K562 (cell line): Measurements from ENCODE around the gene STAM2. TPM values are rescaled to one million over a fixed set of nuclear protein-coding genes. Genes with fewer than 3 reads are reported as not detected.
A peak's percentile ranks its signal among the peaks of the same experiment; 100 is the strongest.

ENCODE experiments used
- ATF7 ChIP-seq: fragments of 450-650 bp; IDR thresholded peaks from 2 replicates; pipeline ENCODE4 v1.7.1; 2014; ENCODE audit warnings: mild to moderate bottlenecking, moderate library complexity
- EP400 ChIP-seq: fragments of 450-650 bp; IDR thresholded peaks from 2 replicates; pipeline ENCODE4 v1.6.1; 2017; ENCODE audit warnings: antibody characterized with exemption, mild to moderate bottlenecking, moderate library complexity
- FOXK1 ChIP-seq: sonication (generic); formaldehyde crosslinking; IDR thresholded peaks from 2 replicates; pipeline ENCODE4 v1.8.0; 2022; ENCODE audit warnings: missing genetic modification reagents, mild to moderate bottlenecking, borderline replicate concordance
- MED1 ChIP-seq: sonication (generic); formaldehyde crosslinking; IDR thresholded peaks from 2 replicates; pipeline ENCODE4 v1.8.1; 2023; ENCODE audit warnings: missing genetic modification reagents, borderline replicate concordance
- NFIC ChIP-seq: fragments of 450-650 bp; IDR thresholded peaks from 2 replicates; pipeline ENCODE4 v1.6.1; 2017; ENCODE audit warnings: mild to moderate bottlenecking, inconsistent platforms
- NR2C1 ChIP-seq, 2 experiments: fragments of 450-650 bp; IDR thresholded peaks; 2 replicates each; pipeline ENCODE4 v1.6.1; 2017; ENCODE audit warnings: mild to moderate bottlenecking in 2 of 2, antibody characterized with exemption in 1 of 2, inconsistent platforms in 1 of 2, missing compliant biosample characterization in 1 of 2, missing genetic modification characterization in 1 of 2
- PBX2 ChIP-seq, 2 experiments: IDR thresholded peaks in 1 of 2; conservative IDR thresholded peaks in 1 of 2; 2 replicates each; pipeline ENCODE4 v1.6.1; 2016; ENCODE audit warnings: low read depth in 2 of 2, mild to moderate bottlenecking in 1 of 2, missing compliant biosample characterization in 1 of 2, missing genetic modification characterization in 1 of 2, moderate library complexity in 1 of 2
- PTBP1 ChIP-seq: fragments of 200-400 bp; formaldehyde crosslinking; IDR thresholded peaks from 2 replicates; pipeline ENCODE4 v1.6.1; 2017; ENCODE audit warnings: low read depth, low read length
- RBBP5 ChIP-seq: fragments of 200-600 bp; sonication (generic); IDR thresholded peaks from 2 replicates; pipeline ENCODE4 v1.6.1; 2012; ENCODE audit warnings: borderline replicate concordance, mild to moderate bottlenecking, low read length, control low read depth, inconsistent platforms; ENCODE audit not compliant: insufficient read depth, poor library complexity, severe bottlenecking
- SP2 ChIP-seq: IDR thresholded peaks from 2 replicates; pipeline ENCODE4 v1.6.1; 2011; ENCODE audit warnings: mild to moderate bottlenecking, low read depth, low read length, moderate library complexity; ENCODE audit not compliant: poor library complexity, severe bottlenecking; ENCODE audit errors: extremely low read depth
- SRSF7 ChIP-seq: fragments of 200-400 bp; formaldehyde crosslinking; optimal IDR thresholded peaks from 2 replicates; pipeline ENCODE3; 2017; ENCODE audit warnings: mild to moderate bottlenecking, low read depth, low read length
- STAT6 ChIP-seq: sonication (generic); formaldehyde crosslinking; IDR thresholded peaks from 2 replicates; pipeline ENCODE4 v1.8.1; 2023; ENCODE audit warnings: mild to moderate bottlenecking, missing genetic modification reagents
- TEAD2 ChIP-seq: fragments of 450-650 bp; IDR thresholded peaks from 2 replicates; pipeline ENCODE4 v1.6.1; 2016; ENCODE audit warnings: missing genetic modification characterization, control low read depth, missing compliant biosample characterization
- ZBTB7A ChIP-seq: IDR thresholded peaks from 2 replicates; pipeline ENCODE4 v1.6.1; 2011; ENCODE audit warnings: low read depth, mild to moderate bottlenecking, low read length, moderate library complexity, borderline replicate concordance; ENCODE audit not compliant: control insufficient read depth
- ZNF644 ChIP-seq: fragments of 200-800 bp; sonication (Bioruptor generic); IDR thresholded peaks from 2 replicates; pipeline ENCODE4 v1.6.1; 2016; ENCODE audit warnings: low read depth, missing genetic modification characterization, missing compliant biosample characterization
- polyA plus RNA-seq, 8 experiments: library from polyadenylated mRNA; depleted of rRNA in 4 of 8; stranded (reverse) in 5 of 8; unstranded in 3 of 8; fragments of >200 nt; fragmentation: Nextera tagmentation in 2 of 8; fragmentation: Illumina TruSeq in 1 of 8; extraction: Ambion mirVana in 2 of 8; extraction: Trizol in 1 of 8; gene quantifications; 2 replicates each; pipeline versions ENCODE4 v1.2.1 to v1.2.3, GENCODE V29; 2011 to 2014; ENCODE audit warnings: inconsistent platforms in 1 of 8, missing spikeins in 1 of 8
- total RNA-seq, 7 experiments: library from RNA; depleted of rRNA in 6 of 7; stranded (reverse); fragments of >200 nt in 6 of 7; fragmentation: Illumina TruSeq in 2 of 7; extraction: Trizol in 2 of 7; gene quantifications; 2 replicates each; pipeline versions ENCODE4 v1.2.1 to v1.2.3, GENCODE V29; 2011 to 2021; ENCODE audit warnings: low replicate concordance in 1 of 7
- TF ChIP-seq, protein P1 (sequence below): fragments of 450-650 bp; formaldehyde crosslinking; IDR thresholded peaks from 2 replicates; pipeline ENCODE4 v1.4.0; 2020; ENCODE audit warnings: mild to moderate bottlenecking, moderate library complexity

Gene STAM2
- total and polyA plus RNA-seq, 9 of the 15 experiments (the other 6 are each of a cell fraction or from before 2014, with no cell fraction given) = 4.5 to 13.9 (median 8.7) TPM

DNA sequence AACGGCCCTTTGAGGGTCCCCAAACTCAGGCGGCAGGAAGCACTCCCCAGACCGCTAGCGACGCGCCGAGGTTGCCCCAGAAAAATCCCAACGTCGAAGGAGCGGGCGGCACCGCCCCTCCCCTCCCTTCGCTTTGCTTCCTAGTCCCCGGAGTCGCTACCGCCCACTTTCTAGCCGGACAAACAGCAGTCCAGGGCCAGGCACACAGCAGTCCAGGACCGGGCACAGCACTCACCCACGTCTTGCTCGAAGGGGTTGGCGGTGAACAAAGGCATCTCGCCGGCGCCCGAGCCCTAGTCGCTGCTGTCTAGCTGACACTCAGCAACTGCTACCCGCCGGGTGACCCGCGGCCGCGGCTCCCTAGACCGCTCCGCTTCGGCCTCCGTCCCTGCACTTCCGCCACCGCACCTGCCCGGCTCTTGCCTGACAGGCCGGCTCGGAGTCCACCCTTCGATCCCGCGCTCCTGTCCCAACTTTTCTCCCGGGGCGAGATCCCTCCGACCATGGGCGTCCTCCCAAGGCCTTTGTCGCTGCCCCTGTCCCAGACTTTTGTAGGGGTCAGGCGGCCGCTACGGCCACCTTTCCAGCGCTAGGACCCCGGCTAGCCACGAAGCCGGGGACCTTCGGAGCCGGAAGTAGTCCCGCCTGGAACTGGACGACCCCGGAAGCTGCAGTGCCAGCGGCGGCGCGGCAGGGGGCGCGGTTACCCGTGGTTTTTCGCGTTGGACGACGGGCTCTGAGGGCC is at the start of gene STAM2 (continued):
- TF ChIP-seq PBX2 (CRISPR knock-in tag; IDR thresholded peaks at IDR 0.05; ENCODE audit: low read depth) = no peak
- TF ChIP-seq PBX2 (tag; conservative IDR thresholded peaks at IDR 0.05; ENCODE audit: low read depth) = no peak
- TF ChIP-seq NR2C1 (IDR thresholded peaks at IDR 0.05) = peak; percentile 93
- peak; percentile 95 for TF ChIP-seq NR2C1 (tag; IDR thresholded peaks at IDR 0.05)
- TF ChIP-seq, protein P1, sequence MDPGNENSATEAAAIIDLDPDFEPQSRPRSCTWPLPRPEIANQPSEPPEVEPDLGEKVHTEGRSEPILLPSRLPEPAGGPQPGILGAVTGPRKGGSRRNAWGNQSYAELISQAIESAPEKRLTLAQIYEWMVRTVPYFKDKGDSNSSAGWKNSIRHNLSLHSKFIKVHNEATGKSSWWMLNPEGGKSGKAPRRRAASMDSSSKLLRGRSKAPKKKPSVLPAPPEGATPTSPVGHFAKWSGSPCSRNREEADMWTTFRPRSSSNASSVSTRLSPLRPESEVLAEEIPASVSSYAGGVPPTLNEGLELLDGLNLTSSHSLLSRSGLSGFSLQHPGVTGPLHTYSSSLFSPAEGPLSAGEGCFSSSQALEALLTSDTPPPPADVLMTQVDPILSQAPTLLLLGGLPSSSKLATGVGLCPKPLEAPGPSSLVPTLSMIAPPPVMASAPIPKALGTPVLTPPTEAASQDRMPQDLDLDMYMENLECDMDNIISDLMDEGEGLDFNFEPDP (CRISPR knock-in tag) = no peak
- TF ChIP-seq ZBTB7A = peak; percentile 76; the same call in 1 of the 2 replicates
- TF ChIP-seq NFIC = peak; percentile 52; the same call in 1 of the 2 replicates
- TF ChIP-seq SP2 = no peak
- no peak for TF ChIP-seq TEAD2 (tag)
- TF ChIP-seq PTBP1 = no peak
- no peak; the same call in 1 of the 2 replicates for TF ChIP-seq FOXK1 (CRISPR knock-in tag)
- TF ChIP-seq SRSF7 = no peak
- peak; percentile 98 for TF ChIP-seq RBBP5
- TF ChIP-seq STAT6 (CRISPR knock-in tag) = no peak
- TF ChIP-seq MED1 (CRISPR knock-in tag) = no peak
- TF ChIP-seq EP400 = peak; percentile 98
- TF ChIP-seq ATF7 = peak; percentile 83
- peak; percentile 33; the same call in 1 of the 2 replicates for TF ChIP-seq ZNF644 (tag)
